GM23338 (cell line): ENCODE measurements around the gene PIEZO2. TPM values are rescaled to one million over a fixed set of nuclear protein-coding genes. Genes with fewer than 3 reads are reported as not detected.

Experiments
- ATAC-seq: fragments of 200-7000 bp; cut with Tn5 transposase; 3 replicates; pipeline ENCODE4 v1.9.1; 2020
- DNase-seq: peaks from one replicate; pipeline ENCODE4 v3.0.0-alpha.2; 2015; ENCODE audit warnings: low spot score
- H2AFZ ChIP-seq: fragments of 200-600 bp; sonication (generic); 2 replicates; pipeline ENCODE4 v1.8.0; 2016; ENCODE audit warnings: antibody characterized with exemption, mild to moderate bottlenecking, moderate library complexity
- H3F3A ChIP-seq: fragments of 200-600 bp; sonication (generic); replicated peaks from 2 replicates; pipeline ENCODE4 v1.8.0; 2017; ENCODE audit warnings: antibody characterized with exemption, mixed run types, low read depth
- H3K27ac ChIP-seq: fragments of 200-600 bp; sonication (generic); 2 replicates; pipeline ENCODE4 v1.6.1; 2016; ENCODE audit warnings: low read depth
- H3K27me3 ChIP-seq: fragments of 200-600 bp; sonication (generic); 2 replicates; pipeline ENCODE4 v1.8.0; 2016; ENCODE audit warnings: mild to moderate bottlenecking, mixed run types, moderate library complexity; ENCODE audit not compliant: insufficient read depth
- H3K36me3 ChIP-seq: fragments of 200-600 bp; sonication (generic); 2 replicates; pipeline ENCODE4 v1.8.0; 2016; ENCODE audit warnings: mild to moderate bottlenecking; ENCODE audit not compliant: insufficient read depth
- H3K4me1 ChIP-seq: fragments of 200-600 bp; sonication (generic); 2 replicates; pipeline ENCODE4 v1.8.0; 2016; ENCODE audit warnings: mild to moderate bottlenecking, moderate library complexity; ENCODE audit not compliant: insufficient read depth
- H3K4me2 ChIP-seq: fragments of 200-600 bp; sonication (generic); 2 replicates; pipeline ENCODE4 v1.7.1; 2017; ENCODE audit warnings: mixed run types
- H3K4me3 ChIP-seq: fragments of 200-600 bp; sonication (generic); 2 replicates; pipeline ENCODE4 v1.6.1; 2016; ENCODE audit warnings: mixed run types
- H3K79me2 ChIP-seq: fragments of 200-600 bp; sonication (generic); replicated peaks from 2 replicates; pipeline ENCODE4 v1.8.0; 2017; ENCODE audit warnings: mild to moderate bottlenecking; ENCODE audit not compliant: insufficient read depth
- H3K9me2 ChIP-seq: fragments of 200-600 bp; sonication (generic); 2 replicates; pipeline ENCODE4 v1.8.0; 2017; ENCODE audit not compliant: insufficient read depth
- H4K20me1 ChIP-seq: fragments of 200-600 bp; sonication (generic); replicated peaks from 2 replicates; pipeline ENCODE4 v1.8.0; 2017; ENCODE audit warnings: mild to moderate bottlenecking; ENCODE audit not compliant: insufficient read depth
- H3K27ac Mint-ChIP-seq: 2 replicates; pipeline ENCODE4 v1.8.0; 2020; ENCODE audit warnings: inconsistent platforms, mild to moderate bottlenecking, moderate library complexity, mixed read lengths
- H3K27me3 Mint-ChIP-seq: 3 replicates; pipeline ENCODE4 v1.8.0; 2022; ENCODE audit warnings: low read depth, mild to moderate bottlenecking, moderate library complexity, mixed read lengths, inconsistent platforms; ENCODE audit not compliant: insufficient read depth, poor library complexity
- H3K36me3 Mint-ChIP-seq: 3 replicates; pipeline ENCODE4 v1.8.0; 2021; ENCODE audit warnings: low read depth, mild to moderate bottlenecking, inconsistent platforms, moderate library complexity, mixed read lengths
- H3K4me1 Mint-ChIP-seq: 3 replicates; pipeline ENCODE4 v1.8.0; 2020; ENCODE audit warnings: mild to moderate bottlenecking, inconsistent platforms, mixed read lengths
- H3K4me3 Mint-ChIP-seq: 3 replicates; pipeline ENCODE4 v1.8.0; 2021; ENCODE audit warnings: moderate library complexity, mild to moderate bottlenecking, inconsistent platforms, mixed read lengths
- H3K9me3 Mint-ChIP-seq: 3 replicates; pipeline ENCODE4 v1.8.0; 2020; ENCODE audit warnings: moderate library complexity, mild to moderate bottlenecking, inconsistent platforms, mixed read lengths
- CREB1 ChIP-seq: fragments of 250-450 bp; sonication (Bioruptor Pico); IDR thresholded peaks from 2 replicates; pipeline ENCODE4 v1.5.0; 2020; ENCODE audit warnings: low read depth, mild to moderate bottlenecking, moderate library complexity
- CTCF ChIP-seq, 2 experiments: fragments of 200-600 bp in 1 of 2; sonication (generic) in 1 of 2; conservative IDR thresholded peaks; 2 replicates each; pipeline versions ENCODE4 v1.5.1 to v1.6.1; 2016 to 2017; ENCODE audit warnings: antibody characterized with exemption in 2 of 2, low read depth in 2 of 2, mild to moderate bottlenecking in 2 of 2, moderate library complexity in 1 of 2
- ETS1 ChIP-seq: IDR thresholded peaks from 2 replicates; pipeline ENCODE4 v1.6.1; 2016; ENCODE audit warnings: antibody characterized with exemption
- EZH2 ChIP-seq: fragments of 200-600 bp; sonication (generic); IDR thresholded peaks from one replicate; pipeline ENCODE4 v1.8.0; 2017; ENCODE audit warnings: antibody characterized with exemption, mild to moderate bottlenecking, low read depth; ENCODE audit not compliant: unreplicated experiment
- EZH2phosphoT487 ChIP-seq: fragments of 200-600 bp; sonication (generic); IDR thresholded peaks from one replicate; pipeline ENCODE4 v1.8.1; 2018; ENCODE audit warnings: antibody characterized with exemption; ENCODE audit not compliant: unreplicated experiment
- JUNB ChIP-seq: IDR thresholded peaks from one replicate; pipeline ENCODE4 v1.6.1; 2016; ENCODE audit warnings: antibody characterized with exemption; ENCODE audit not compliant: unreplicated experiment
- NANOG ChIP-seq: IDR thresholded peaks from 2 replicates; pipeline ENCODE4 v1.6.1; 2016; ENCODE audit warnings: antibody characterized with exemption, borderline replicate concordance
- POLR2AphosphoS5 ChIP-seq: IDR thresholded peaks from 2 replicates; pipeline ENCODE4 v1.6.1; 2016; ENCODE audit warnings: antibody characterized with exemption, low read depth
- REST ChIP-seq: IDR thresholded peaks from one replicate; pipeline ENCODE4 v1.6.1; 2018; ENCODE audit warnings: antibody characterized with exemption; ENCODE audit not compliant: unreplicated experiment
- STAT1 ChIP-seq: IDR thresholded peaks from one replicate; pipeline ENCODE4 v1.6.1; 2016; ENCODE audit warnings: antibody characterized with exemption; ENCODE audit not compliant: unreplicated experiment
- ZNF114 ChIP-seq: fragments of 250-450 bp; sonication (Bioruptor Pico); IDR thresholded peaks from 2 replicates; pipeline ENCODE4 v1.5.0; 2020; ENCODE audit warnings: mild to moderate bottlenecking, moderate library complexity
- ZNF331 ChIP-seq: fragments of 250-450 bp; sonication (Bioruptor Pico); IDR thresholded peaks from 2 replicates; pipeline ENCODE4 v1.5.0; 2020; ENCODE audit warnings: low read depth, mild to moderate bottlenecking, moderate library complexity
- ZNF462 ChIP-seq: fragments of 250-450 bp; sonication (Bioruptor Pico); IDR thresholded peaks from 2 replicates; pipeline ENCODE4 v1.5.0; 2020; ENCODE audit warnings: mild to moderate bottlenecking, moderate library complexity
- polyA plus RNA-seq: library from polyadenylated mRNA; unstranded; fragments of >200 nt; fragmentation: Nextera tagmentation; extraction: Ambion mirVana; gene quantifications from 2 replicates; pipeline ENCODE4 v1.2.1, GENCODE V29; 2016
- total RNA-seq: library from RNA; depleted of rRNA; stranded (reverse); fragments of >200 nt; shearing (Covaris generic); gene quantifications from 2 replicates; pipeline ENCODE4 v1.2.3, GENCODE V29; 2014

PIEZO2 gene
- total and polyA plus RNA-seq, 2 experiments from 2014 or later: 4.8 to 8.2 TPM

GRCh38 chr18:10794771-10795170 lies 354.6 kb downstream of the PIEZO2 start:
- Mint-ChIP-seq H3K27me3 (peaks cover 6% of the 10 kb centered on the region), H3K4me3 (no peak overlapping the region)

More at GRCh38 chr18:10794771-10795170, 354.6 kb downstream of the PIEZO2 start:
- no peaks in the 10 kb centered on the region for H3K9me3 Mint-ChIP-seq
- no peaks in the 10 kb centered on the region for H3F3A ChIP-seq
- H3K4me2 ChIP-seq: no peak overlapping the region
- no peaks in the 10 kb centered on the region for H3K9me2 ChIP-seq
- no peak overlapping the region for H2AFZ ChIP-seq
- H3K27me3 ChIP-seq: no peaks in the 10 kb centered on the region
- DNase-seq: no peak
- no peaks in the 10 kb centered on the region for H3K79me2 ChIP-seq
- no peak for TF ChIP-seq EZH2phosphoT487
- TF ChIP-seq ETS1: no peak
- TF ChIP-seq JUNB: no peak
- TF ChIP-seq ZNF331: no peak
- TF ChIP-seq NANOG: no peak
- no peak for TF ChIP-seq ZNF114 (CRISPR knock-in tag)
- TF ChIP-seq CREB1 (CRISPR knock-in tag): no peak
- TF ChIP-seq EZH2: no peak
- no peak for TF ChIP-seq REST
- TF ChIP-seq CTCF (conservative IDR thresholded peaks at IDR 0.05; ENCODE audit: low read depth in 2 of 2): no peak
- TF ChIP-seq ZNF462 (CRISPR knock-in tag): no peak
- TF ChIP-seq STAT1: no peak
- no peak for TF ChIP-seq POLR2AphosphoS5
- peaks cover 21% of the 10 kb centered on the region for H3K4me1 ChIP-seq
- no peak overlapping the region for H3K27ac ChIP-seq
- peaks cover 16% of the 10 kb centered on the region; the same call in 2 of the 3 replicates for H3K36me3 Mint-ChIP-seq
- no peak for ATAC-seq
- H3K4me3 ChIP-seq: no peak overlapping the region
- H3K4me1 Mint-ChIP-seq: peaks cover 19% of the 10 kb centered on the region
- H3K36me3 ChIP-seq: no peaks in the 10 kb centered on the region
- H3K27ac Mint-ChIP-seq: no peak overlapping the region
- no peaks in the 10 kb centered on the region for H4K20me1 ChIP-seq
